GM12878 (cell line): ENCODE results near the gene RNF152. TPM values are rescaled to one million over a fixed set of nuclear protein-coding genes. Genes with fewer than 3 reads are reported as not detected.

ENCODE experiments used
- ATAC-seq: fragments of 200-7000 bp; cut with Tn5 transposase; 3 replicates; pipeline ENCODE4 v1.9.1; 2020; ENCODE audit warnings: mild to moderate bottlenecking, moderate library complexity
- BruUV-seq: library from RNA; stranded (reverse); fragments of 400-500 nt; replicated peaks from 2 replicates; lab custom pipeline; 2021; lab: Mats Ljungman, UMichigan
- CTCF ChIA-PET: fragments of 300-600 bp; sonication (Branson Sonifier 250); formaldehyde crosslinking; extraction: SDS; loops from one replicate; lab custom pipeline; 2021; ENCODE audit warnings: inconsistent platforms; lab: Yijun Ruan, JAX
- POLR2A ChIA-PET: fragments of 350-600 bp; formaldehyde crosslinking; extraction: SDS; loops from one replicate; lab custom pipeline; 2021; ENCODE audit warnings: inconsistent platforms; lab: Charles Lee
- RAD21 ChIA-PET: fragments of 300-600 bp; sonication (Branson Sonifier 250); formaldehyde crosslinking; loops from one replicate; lab custom pipeline; 2023; ENCODE audit warnings: antibody characterized with exemption; ENCODE audit not compliant: unreplicated experiment; lab: Charles Lee
- SMC1A ChIA-PET: fragments of 300-600 bp; sonication (Branson Sonifier 250); formaldehyde crosslinking; loops from one replicate; lab custom pipeline; 2023; ENCODE audit not compliant: unreplicated experiment, uncharacterized antibody; lab: Charles Lee
- DNase-seq: peaks from one replicate; pipeline ENCODE4 v3.0.0-alpha.2; 2011; ENCODE audit warnings: low read depth, low spot score
- FAIRE-seq: peaks from 3 replicates; lab custom pipeline; 2011; peaks lifted over from hg19 to GRCh38; lab: Jason Lieb, UNC
- H2AFZ ChIP-seq: 2 replicates; pipeline ENCODE4 v1.6.0; 2011; ENCODE audit warnings: low read depth, low read length, control low read depth; ENCODE audit not compliant: control insufficient read depth
- H3K27ac ChIP-seq: 2 replicates; pipeline ENCODE4 v1.5.1; 2011; ENCODE audit warnings: control low read depth; ENCODE audit not compliant: control insufficient read depth, insufficient read depth
- H3K27me3 ChIP-seq, 2 experiments: replicated peaks in 1 of 2; 2 replicates each; pipeline versions ENCODE4 v1.6.0 to v1.6.1; 2011; ENCODE audit warnings: low read length in 1 of 2; ENCODE audit not compliant: control insufficient read depth in 2 of 2, insufficient read depth in 2 of 2
- H3K36me3 ChIP-seq, 2 experiments: 2 replicates each; pipeline ENCODE4 v1.5.1; 2011; ENCODE audit warnings: low read length in 1 of 2; ENCODE audit not compliant: control insufficient read depth in 2 of 2, insufficient read depth in 2 of 2
- H3K4me1 ChIP-seq: 2 replicates; pipeline ENCODE4 v1.6.1; 2011; ENCODE audit warnings: mild to moderate bottlenecking, low read length, moderate library complexity, mixed read lengths; ENCODE audit not compliant: control insufficient read depth, insufficient read depth
- H3K4me2 ChIP-seq: 2 replicates; pipeline ENCODE4 v1.6.0; 2011; ENCODE audit warnings: control low read depth; ENCODE audit not compliant: control insufficient read depth, insufficient read depth
- H3K4me3 ChIP-seq: fragments of 200-600 bp; sonication (generic); 2 replicates; pipeline ENCODE4 v1.5.1; 2016
- H3K79me2 ChIP-seq: 2 replicates; pipeline ENCODE4 v1.6.0; 2011; ENCODE audit warnings: low read length; ENCODE audit not compliant: control insufficient read depth, insufficient read depth
- H3K9ac ChIP-seq: 2 replicates; pipeline ENCODE4 v1.8.0; 2011; ENCODE audit warnings: low read length, control low read depth, mixed read lengths; ENCODE audit not compliant: control insufficient read depth, insufficient read depth
- H3K9me3 ChIP-seq: replicated peaks from 3 replicates; pipeline ENCODE4 v1.5.1; 2011; ENCODE audit warnings: mild to moderate bottlenecking, low read length; ENCODE audit not compliant: control insufficient read depth, insufficient read depth
- H4K20me1 ChIP-seq: 2 replicates; pipeline ENCODE4 v1.6.0; 2011; ENCODE audit not compliant: control insufficient read depth, insufficient read depth
- CHD2 ChIP-seq: IDR thresholded peaks from 2 replicates; pipeline ENCODE4 v1.6.1; 2011; ENCODE audit warnings: low read depth, low read length, improper control_type of control experiment, borderline replicate concordance
- CREB1 ChIP-seq: IDR thresholded peaks from 2 replicates; pipeline ENCODE4 v1.6.1; 2012; ENCODE audit warnings: low read depth, mild to moderate bottlenecking, inconsistent platforms
- FOXK2 ChIP-seq: fragments of 450-650 bp; IDR thresholded peaks from 2 replicates; pipeline ENCODE4 v1.6.1; 2017; ENCODE audit warnings: mild to moderate bottlenecking, moderate library complexity
- FOXM1 ChIP-seq: IDR thresholded peaks from 2 replicates; pipeline ENCODE4 v1.6.1; 2012; ENCODE audit warnings: low read depth, mild to moderate bottlenecking, inconsistent platforms, low read length, moderate library complexity
- GABPA ChIP-seq: IDR thresholded peaks from 2 replicates; pipeline ENCODE4 v1.6.1; 2014; ENCODE audit warnings: antibody characterized with exemption, low read depth, mild to moderate bottlenecking, inconsistent platforms
- IKZF1 ChIP-seq: fragments of 450-650 bp; conservative IDR thresholded peaks from 2 replicates; pipeline ENCODE4 v1.6.1; 2017; ENCODE audit warnings: antibody characterized with exemption, mild to moderate bottlenecking
- IRF4 ChIP-seq: IDR thresholded peaks from 2 replicates; pipeline ENCODE4 v1.6.1; 2011; ENCODE audit warnings: low read depth, low read length
- JUNB ChIP-seq: IDR thresholded peaks from 2 replicates; pipeline ENCODE4 v1.6.1; 2016; ENCODE audit warnings: antibody characterized with exemption, mild to moderate bottlenecking
- MEF2B ChIP-seq: fragments of 450-650 bp; IDR thresholded peaks from 2 replicates; pipeline ENCODE4 v1.6.1; 2018; ENCODE audit warnings: mild to moderate bottlenecking, moderate library complexity; ENCODE audit not compliant: partially characterized antibody, poor library complexity, severe bottlenecking
- NBN ChIP-seq: fragments of 450-650 bp; IDR thresholded peaks from 2 replicates; pipeline ENCODE4 v1.6.1; 2016
- NFIC ChIP-seq: IDR thresholded peaks from 2 replicates; pipeline ENCODE4 v1.6.1; 2012; ENCODE audit warnings: low read depth, mild to moderate bottlenecking, inconsistent platforms, low read length, moderate library complexity
- NFYA ChIP-seq: IDR thresholded peaks from 2 replicates; pipeline ENCODE4 v1.6.1; 2011; ENCODE audit warnings: low read depth, mild to moderate bottlenecking, low read length, improper control_type of control experiment, borderline replicate concordance
- POLR2AphosphoS2 ChIP-seq: IDR thresholded peaks from 2 replicates; pipeline ENCODE4 v1.6.1; 2011; ENCODE audit warnings: low read depth, mild to moderate bottlenecking, low read length, improper control_type of control experiment, moderate library complexity
- POU2F2 ChIP-seq: IDR thresholded peaks from 3 replicates; pipeline ENCODE4 v1.6.1; 2011; ENCODE audit warnings: low read depth, mild to moderate bottlenecking, low read length, borderline replicate concordance
- RAD51 ChIP-seq: fragments of 450-650 bp; IDR thresholded peaks from 2 replicates; pipeline ENCODE4 v1.6.1; 2016; ENCODE audit warnings: moderate library complexity, mild to moderate bottlenecking, inconsistent platforms
- SPI1 ChIP-seq: IDR thresholded peaks from 2 replicates; pipeline ENCODE4 v1.6.1; 2011; ENCODE audit warnings: low read depth, mild to moderate bottlenecking, low read length, moderate library complexity, borderline replicate concordance; ENCODE audit not compliant: insufficient read depth
- STAT1 ChIP-seq: fragments of 450-650 bp; conservative IDR thresholded peaks from 2 replicates; pipeline ENCODE4 v1.6.1; 2014; ENCODE audit warnings: antibody characterized with exemption, mild to moderate bottlenecking
- ZNF207 ChIP-seq: fragments of 450-650 bp; IDR thresholded peaks from 2 replicates; pipeline ENCODE4 v1.6.1; 2014; ENCODE audit warnings: antibody characterized with exemption, mild to moderate bottlenecking, borderline replicate concordance
- ZNF24 ChIP-seq: fragments of 450-650 bp; IDR thresholded peaks from 2 replicates; pipeline ENCODE4 v1.6.1; 2017; ENCODE audit warnings: antibody characterized with exemption, mild to moderate bottlenecking
- ZNF622 ChIP-seq: fragments of 450-650 bp; IDR thresholded peaks from 2 replicates; pipeline ENCODE4 v1.6.1; 2017; ENCODE audit warnings: mild to moderate bottlenecking, inconsistent platforms
- WGBS: methylation state at CpG from one replicate; pipeline ENCODE4 v1.1.6; 2016; ENCODE audit warnings: low lambda C conversion rate; ENCODE audit not compliant: insufficient replicate concordance, insufficient coverage; ENCODE audit errors: missing lambda C conversion rate; 5-methylcytosine and 5-hydroxymethylcytosine counted together
- in situ Hi-C: fragments of 300-500 bp; cut with MboI; formaldehyde crosslinking; loops from 9 replicates; pipeline ENCODE4 v1.14.3; 2018; ENCODE audit warnings: mixed read lengths
- intact Hi-C: fragments of 100-400 bp; cut with micrococcal nuclease; formaldehyde crosslinking; loops from one replicate; pipeline ENCODE4 v1.14.2; 2022; ENCODE audit not compliant: unreplicated experiment
- polyA plus RNA-seq, 11 experiments: library from polyadenylated mRNA; depleted of rRNA in 4 of 11; unstranded in 6 of 11; stranded (reverse) in 5 of 11; fragments of >200 nt; fragmentation: Nextera tagmentation in 4 of 11; fragmentation: Illumina TruSeq in 1 of 11; extraction: Ambion mirVana in 4 of 11; extraction: Trizol in 1 of 11; gene quantifications; 1 replicate in 1 of 11; 2 replicates in 10 of 11; pipeline versions ENCODE4 v1.2.1 to v1.2.3, GENCODE V29; 2011 to 2016; ENCODE audit warnings: inconsistent platforms in 2 of 11, missing spikeins in 2 of 11, low read depth in 1 of 11
- total RNA-seq, 4 experiments: library from RNA; depleted of rRNA in 3 of 4; stranded (reverse); fragments of >200 nt in 3 of 4; fragmentation: Illumina TruSeq in 1 of 4; extraction: Trizol in 1 of 4; gene quantifications; 2 replicates each; pipeline versions ENCODE4 v1.2.1 to v1.2.3, GENCODE V29; 2013 to 2021
- TF ChIP-seq, protein P1 (sequence below): fragments of 150-350 bp; IDR thresholded peaks from 2 replicates; pipeline ENCODE4 v1.6.1; 2014; ENCODE audit warnings: mild to moderate bottlenecking, low read depth, low read length
- TF ChIP-seq, protein P2 (sequence below): IDR thresholded peaks from 2 replicates; pipeline ENCODE4 v1.6.1; 2012; ENCODE audit warnings: low read depth, low read length, improper control_type of control experiment

The RNF152 gene
- total and polyA plus RNA-seq, 10 of the 15 experiments (the other 5 are each of a cell fraction or from before 2014, with no cell fraction given): under 0.01 to 0.07 (median 0.03) TPM; not detected in 7

DNA sequence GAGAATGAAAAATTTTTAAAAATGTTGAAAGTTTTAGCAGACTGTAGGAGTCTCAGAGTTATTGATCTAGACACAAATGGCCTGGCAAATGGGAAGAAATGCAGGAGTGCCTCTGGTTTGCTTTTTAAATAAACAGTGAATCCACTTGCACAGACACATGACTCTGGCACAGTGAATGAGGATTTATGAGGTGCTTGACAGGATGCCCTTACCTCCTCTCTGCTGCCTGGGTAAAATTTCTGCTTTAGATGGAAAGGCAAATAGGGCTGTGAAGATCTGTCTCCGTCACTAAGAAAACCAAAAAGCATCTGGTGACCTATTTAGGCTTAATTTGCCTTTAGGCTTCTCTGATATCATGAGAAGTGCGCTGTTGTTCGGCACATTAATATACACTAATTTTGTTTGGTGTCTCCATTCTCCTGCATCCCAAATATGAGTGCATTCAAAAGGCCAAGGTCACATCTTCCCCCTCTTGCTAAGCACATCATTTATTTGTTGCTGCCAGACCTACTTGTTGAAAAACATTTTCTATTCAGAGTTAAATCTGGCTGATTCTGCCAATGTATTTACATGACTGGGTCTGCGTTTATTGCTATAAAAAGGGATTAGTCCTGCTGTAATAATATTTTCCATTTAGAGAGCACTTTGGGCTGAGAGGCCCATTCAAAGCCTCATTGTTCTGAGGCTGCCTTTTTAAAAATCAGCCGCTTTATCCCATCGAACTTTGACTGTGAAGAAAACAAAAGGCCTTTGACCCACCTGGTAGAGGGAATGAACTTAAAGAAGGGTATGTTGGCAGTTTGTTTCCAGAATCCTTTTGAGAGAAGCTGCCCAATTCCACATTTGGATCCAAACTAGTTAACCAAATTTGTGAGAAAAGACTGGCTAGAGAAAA, 94.9 kb downstream of the RNF152 start (continued):
- TF ChIP-seq POLR2AphosphoS2 (no peak), SPI1 (no peak), IKZF1 (no peak), POU2F2 (no peak), CREB1 (no peak), RAD51 (no peak), STAT1 (no peak), FOXM1 (no peak), JUNB (no peak), ZNF622 (no peak)
- TF ChIP-seq, protein P1, sequence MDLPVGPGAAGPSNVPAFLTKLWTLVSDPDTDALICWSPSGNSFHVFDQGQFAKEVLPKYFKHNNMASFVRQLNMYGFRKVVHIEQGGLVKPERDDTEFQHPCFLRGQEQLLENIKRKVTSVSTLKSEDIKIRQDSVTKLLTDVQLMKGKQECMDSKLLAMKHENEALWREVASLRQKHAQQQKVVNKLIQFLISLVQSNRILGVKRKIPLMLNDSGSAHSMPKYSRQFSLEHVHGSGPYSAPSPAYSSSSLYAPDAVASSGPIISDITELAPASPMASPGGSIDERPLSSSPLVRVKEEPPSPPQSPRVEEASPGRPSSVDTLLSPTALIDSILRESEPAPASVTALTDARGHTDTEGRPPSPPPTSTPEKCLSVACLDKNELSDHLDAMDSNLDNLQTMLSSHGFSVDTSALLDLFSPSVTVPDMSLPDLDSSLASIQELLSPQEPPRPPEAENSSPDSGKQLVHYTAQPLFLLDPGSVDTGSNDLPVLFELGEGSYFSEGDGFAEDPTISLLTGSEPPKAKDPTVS: no peak

DNA sequence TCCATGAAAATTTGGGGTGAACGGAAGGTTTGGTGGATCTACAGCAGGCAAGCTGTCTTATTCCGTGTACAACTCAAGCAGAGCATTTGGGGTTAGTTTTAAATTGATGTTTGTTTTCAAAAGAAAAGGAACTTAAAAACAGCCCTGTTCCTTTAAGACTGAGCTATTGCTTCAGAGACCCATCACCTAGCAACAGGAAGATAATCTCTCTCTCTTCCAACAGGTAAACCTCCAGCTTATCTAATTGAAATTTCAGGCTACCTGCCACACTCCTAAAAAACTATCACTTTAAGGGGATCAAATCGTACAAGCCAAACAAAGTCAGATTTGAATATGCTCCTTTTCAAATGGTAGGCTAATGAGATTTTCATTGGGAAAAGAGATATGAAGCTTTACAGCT, 101.8 kb downstream of the RNF152 start:
- in situ Hi-C loops: no loop called here
- no peak overlapping the region for H3K27ac ChIP-seq
- no peak overlapping the region for H3K4me2 ChIP-seq
- H3K9ac ChIP-seq: no peak overlapping the region
- no peaks in the 10 kb centered on the region for H4K20me1 ChIP-seq
- POLR2A ChIA-PET: no interaction called here
- intact Hi-C loops: no loop called here
- no peak overlapping the region for H2AFZ ChIP-seq
- CTCF ChIA-PET: no interaction called here
- H3K4me1 ChIP-seq: no peaks in the 10 kb centered on the region
- RAD21 ChIA-PET: no interaction called here
- no peak overlapping the region for H3K4me3 ChIP-seq
- SMC1A ChIA-PET: no interaction called here
- no peak for DNase-seq
- ATAC-seq: no peak
- no peaks in the 10 kb centered on the region for H3K79me2 ChIP-seq
- no peaks in the 10 kb centered on the region for H3K36me3 ChIP-seq
- H3K9me3 ChIP-seq: no peaks in the 10 kb centered on the region; the same call in 2 of the 3 replicates
- no peak for FAIRE-seq
- WGBS: 26% methylated on average over 3 of the region's 3 CpGs
- BruUV-seq: no TSS peak
- no peaks in the 10 kb centered on the region for H3K27me3 ChIP-seq
- TF ChIP-seq IRF4 (no peak), CHD2 (no peak), ZNF24 (no peak), NBN (no peak), NFIC (no peak), CREB1 (no peak), ZNF207 (no peak), FOXK2 (no peak), GABPA (no peak), MEF2B (no peak), NFYA (no peak)
- TF ChIP-seq, protein P2, sequence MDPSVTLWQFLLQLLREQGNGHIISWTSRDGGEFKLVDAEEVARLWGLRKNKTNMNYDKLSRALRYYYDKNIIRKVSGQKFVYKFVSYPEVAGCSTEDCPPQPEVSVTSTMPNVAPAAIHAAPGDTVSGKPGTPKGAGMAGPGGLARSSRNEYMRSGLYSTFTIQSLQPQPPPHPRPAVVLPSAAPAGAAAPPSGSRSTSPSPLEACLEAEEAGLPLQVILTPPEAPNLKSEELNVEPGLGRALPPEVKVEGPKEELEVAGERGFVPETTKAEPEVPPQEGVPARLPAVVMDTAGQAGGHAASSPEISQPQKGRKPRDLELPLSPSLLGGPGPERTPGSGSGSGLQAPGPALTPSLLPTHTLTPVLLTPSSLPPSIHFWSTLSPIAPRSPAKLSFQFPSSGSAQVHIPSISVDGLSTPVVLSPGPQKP: no peak
